Ishikawa (cell line): Measurements from ENCODE around the gene GAPVD1.

Experiments
- CEBPB ChIP-seq: IDR thresholded peaks from 2 replicates; pipeline ENCODE4 v1.6.1; 2012
- CREB1 ChIP-seq: IDR thresholded peaks from 2 replicates; pipeline ENCODE4 v1.6.1; 2012; ENCODE audit warnings: low read depth
- EGR1 ChIP-seq: IDR thresholded peaks from 2 replicates; pipeline ENCODE4 v1.6.1; 2012
- EP300 ChIP-seq: IDR thresholded peaks from 2 replicates; pipeline ENCODE4 v1.6.1; 2012; ENCODE audit warnings: borderline replicate concordance
- FOXM1 ChIP-seq: IDR thresholded peaks from 2 replicates; pipeline ENCODE4 v1.6.1; 2012; ENCODE audit warnings: low read depth, borderline replicate concordance
- NFIC ChIP-seq: IDR thresholded peaks from 2 replicates; pipeline ENCODE4 v1.6.1; 2012
- RAD21 ChIP-seq: IDR thresholded peaks from 2 replicates; pipeline ENCODE4 v1.6.1; 2012; ENCODE audit warnings: low read depth
- TAF1 ChIP-seq: IDR thresholded peaks from 2 replicates; pipeline ENCODE4 v1.6.1; 2012; ENCODE audit warnings: low read depth, mild to moderate bottlenecking
- TCF12 ChIP-seq: IDR thresholded peaks from 2 replicates; pipeline ENCODE4 v1.6.1; 2012; ENCODE audit warnings: low read depth
- TEAD4 ChIP-seq: IDR thresholded peaks from 2 replicates; pipeline ENCODE4 v1.6.1; 2012
- YY1 ChIP-seq: IDR thresholded peaks from 2 replicates; pipeline ENCODE4 v1.6.1; 2012; ENCODE audit warnings: low read depth
- ZBTB7A ChIP-seq: IDR thresholded peaks from 2 replicates; pipeline ENCODE4 v1.6.1; 2012; ENCODE audit warnings: low read depth
- TF ChIP-seq, protein P1 (sequence below): IDR thresholded peaks from 2 replicates; pipeline ENCODE4 v1.6.1; 2012
- TF ChIP-seq, protein P2 (sequence below): IDR thresholded peaks from 2 replicates; pipeline ENCODE4 v1.6.1; 2012
- TF ChIP-seq, protein P3 (sequence below): IDR thresholded peaks from 2 replicates; pipeline ENCODE4 v1.6.1; 2012; ENCODE audit warnings: low read depth, mild to moderate bottlenecking

GAPVD1 gene

DNA sequence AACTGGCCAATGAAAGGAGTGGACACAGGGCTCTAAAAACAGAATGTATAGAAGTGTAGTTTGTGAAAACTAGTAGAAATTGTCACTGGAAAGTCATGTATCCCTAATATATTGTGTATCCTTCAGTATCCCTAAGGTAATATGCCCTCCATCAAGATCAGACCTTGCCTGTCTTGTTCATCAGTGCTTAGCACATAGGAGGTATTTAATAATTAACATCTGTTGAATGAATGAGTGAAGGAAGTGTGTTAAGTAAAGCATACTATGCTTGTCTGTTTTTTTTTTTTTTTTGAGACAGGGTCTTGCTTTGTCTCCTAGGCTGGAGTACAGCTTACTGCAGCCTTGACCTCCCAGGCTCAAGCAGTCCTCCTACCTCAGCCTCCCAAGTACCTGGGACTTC, 15.8 kb downstream of the GAPVD1 start:
- TF ChIP-seq CEBPB, result no peak
- no peak for TF ChIP-seq TEAD4
- TF ChIP-seq, protein P1, sequence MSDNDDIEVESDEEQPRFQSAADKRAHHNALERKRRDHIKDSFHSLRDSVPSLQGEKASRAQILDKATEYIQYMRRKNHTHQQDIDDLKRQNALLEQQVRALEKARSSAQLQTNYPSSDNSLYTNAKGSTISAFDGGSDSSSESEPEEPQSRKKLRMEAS, result no peak
- TF ChIP-seq TCF12, result no peak

DNA sequence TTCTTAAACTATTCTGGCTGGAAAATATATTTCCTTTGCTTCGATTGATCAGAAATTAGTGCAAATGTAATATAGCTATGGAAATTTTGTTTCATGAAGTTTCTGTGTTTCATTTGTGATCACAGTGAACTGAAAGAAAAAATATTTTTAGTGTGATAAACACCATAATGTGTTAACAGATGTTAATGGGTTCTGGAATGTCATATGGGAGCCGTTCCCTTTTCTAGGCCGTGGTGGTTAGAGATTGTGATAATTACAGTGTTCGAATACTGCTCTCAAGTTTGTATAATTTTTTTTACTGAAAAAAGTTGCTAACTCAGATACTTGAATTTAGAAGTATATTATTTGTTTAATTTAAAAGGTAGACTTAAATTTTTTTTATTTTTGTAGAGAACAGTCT, 19.3 kb downstream of the GAPVD1 start:
- TF ChIP-seq, protein P2, sequence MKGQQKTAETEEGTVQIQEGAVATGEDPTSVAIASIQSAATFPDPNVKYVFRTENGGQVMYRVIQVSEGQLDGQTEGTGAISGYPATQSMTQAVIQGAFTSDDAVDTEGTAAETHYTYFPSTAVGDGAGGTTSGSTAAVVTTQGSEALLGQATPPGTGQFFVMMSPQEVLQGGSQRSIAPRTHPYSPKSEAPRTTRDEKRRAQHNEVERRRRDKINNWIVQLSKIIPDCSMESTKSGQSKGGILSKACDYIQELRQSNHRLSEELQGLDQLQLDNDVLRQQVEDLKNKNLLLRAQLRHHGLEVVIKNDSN, result no peak
- no peak for TF ChIP-seq TEAD4

DNA sequence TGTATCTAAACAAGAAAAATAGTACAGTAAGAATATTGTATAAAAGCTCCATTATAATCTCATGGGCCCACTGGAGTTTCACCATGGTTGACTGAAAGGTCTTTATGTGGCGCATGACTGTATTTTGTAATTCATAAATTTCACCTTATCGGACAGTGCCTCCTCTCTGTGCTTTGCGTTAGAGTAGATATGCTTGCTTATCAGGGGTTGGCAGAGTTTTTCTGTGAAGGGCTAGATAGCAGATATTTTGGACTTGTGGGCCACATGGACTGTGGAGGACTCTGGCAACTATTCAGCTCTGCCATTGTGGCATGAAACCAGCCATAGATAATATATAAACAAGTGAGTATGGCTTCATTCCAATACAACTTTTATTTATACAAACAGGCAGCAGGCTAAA, 23.2 kb downstream of the GAPVD1 start:
- TF ChIP-seq ZBTB7A (no peak), FOXM1 (no peak), YY1 (no peak), RAD21 (no peak)
- TF ChIP-seq, protein P3, sequence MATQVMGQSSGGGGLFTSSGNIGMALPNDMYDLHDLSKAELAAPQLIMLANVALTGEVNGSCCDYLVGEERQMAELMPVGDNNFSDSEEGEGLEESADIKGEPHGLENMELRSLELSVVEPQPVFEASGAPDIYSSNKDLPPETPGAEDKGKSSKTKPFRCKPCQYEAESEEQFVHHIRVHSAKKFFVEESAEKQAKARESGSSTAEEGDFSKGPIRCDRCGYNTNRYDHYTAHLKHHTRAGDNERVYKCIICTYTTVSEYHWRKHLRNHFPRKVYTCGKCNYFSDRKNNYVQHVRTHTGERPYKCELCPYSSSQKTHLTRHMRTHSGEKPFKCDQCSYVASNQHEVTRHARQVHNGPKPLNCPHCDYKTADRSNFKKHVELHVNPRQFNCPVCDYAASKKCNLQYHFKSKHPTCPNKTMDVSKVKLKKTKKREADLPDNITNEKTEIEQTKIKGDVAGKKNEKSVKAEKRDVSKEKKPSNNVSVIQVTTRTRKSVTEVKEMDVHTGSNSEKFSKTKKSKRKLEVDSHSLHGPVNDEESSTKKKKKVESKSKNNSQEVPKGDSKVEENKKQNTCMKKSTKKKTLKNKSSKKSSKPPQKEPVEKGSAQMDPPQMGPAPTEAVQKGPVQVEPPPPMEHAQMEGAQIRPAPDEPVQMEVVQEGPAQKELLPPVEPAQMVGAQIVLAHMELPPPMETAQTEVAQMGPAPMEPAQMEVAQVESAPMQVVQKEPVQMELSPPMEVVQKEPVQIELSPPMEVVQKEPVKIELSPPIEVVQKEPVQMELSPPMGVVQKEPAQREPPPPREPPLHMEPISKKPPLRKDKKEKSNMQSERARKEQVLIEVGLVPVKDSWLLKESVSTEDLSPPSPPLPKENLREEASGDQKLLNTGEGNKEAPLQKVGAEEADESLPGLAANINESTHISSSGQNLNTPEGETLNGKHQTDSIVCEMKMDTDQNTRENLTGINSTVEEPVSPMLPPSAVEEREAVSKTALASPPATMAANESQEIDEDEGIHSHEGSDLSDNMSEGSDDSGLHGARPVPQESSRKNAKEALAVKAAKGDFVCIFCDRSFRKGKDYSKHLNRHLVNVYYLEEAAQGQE, result no peak

DNA sequence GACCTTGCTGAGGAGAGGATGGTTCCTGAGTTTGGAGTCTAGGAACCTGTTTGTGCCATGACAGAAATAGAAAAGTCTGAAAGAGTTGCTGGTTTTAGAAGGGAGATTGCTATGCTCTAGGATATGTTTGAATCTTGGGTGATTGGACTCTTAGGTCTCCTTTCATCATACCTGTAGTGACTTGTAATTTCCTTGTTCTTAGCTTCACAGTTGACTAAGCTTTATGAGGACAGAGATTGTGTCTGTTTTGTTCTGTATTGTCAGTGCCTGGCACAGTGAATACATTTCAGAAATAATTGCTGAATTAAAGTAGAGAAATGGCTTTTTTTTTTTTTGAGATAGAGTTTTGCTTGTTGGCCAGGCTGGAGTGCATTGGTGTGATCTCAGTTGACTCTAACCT, 31.5 kb downstream of the GAPVD1 start:
- TF ChIP-seq CEBPB (no peak; the same call in 1 of the 2 replicates), RAD21 (no peak), NFIC (peak; percentile 32; the same call in 1 of the 2 replicates)

DNA sequence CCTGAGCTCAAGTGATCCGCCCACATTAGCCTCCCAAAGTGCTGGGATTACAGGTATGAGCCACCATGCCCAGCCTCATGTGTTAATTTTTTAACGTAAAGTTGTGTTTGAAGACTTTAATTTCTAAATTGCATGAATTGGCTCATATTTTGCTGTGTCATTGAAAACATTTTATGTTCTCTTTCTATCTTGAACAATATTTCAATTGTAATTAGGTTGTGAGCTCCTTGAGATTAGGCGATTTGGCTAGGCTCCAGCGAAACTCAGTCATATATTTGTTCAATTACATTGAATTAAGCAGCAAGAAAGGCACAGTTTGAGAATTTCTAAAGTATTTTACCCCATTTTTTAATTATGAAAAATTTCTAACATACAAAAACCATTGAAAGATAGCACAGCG, 34.0 kb downstream of the GAPVD1 start:
- no peak for TF ChIP-seq YY1
- no peak for TF ChIP-seq TAF1
- TF ChIP-seq, protein P2, result no peak
- no peak for TF ChIP-seq EP300
- no peak for TF ChIP-seq FOXM1
- no peak for TF ChIP-seq TEAD4
- TF ChIP-seq ZBTB7A, result no peak
- TF ChIP-seq CEBPB, result no peak
- TF ChIP-seq CREB1, result no peak
- TF ChIP-seq, protein P3, result no peak
- no peak for TF ChIP-seq EGR1
- TF ChIP-seq NFIC, result no peak
- no peak for TF ChIP-seq TCF12
- TF ChIP-seq RAD21, result no peak
- TF ChIP-seq, protein P1, result no peak

DNA sequence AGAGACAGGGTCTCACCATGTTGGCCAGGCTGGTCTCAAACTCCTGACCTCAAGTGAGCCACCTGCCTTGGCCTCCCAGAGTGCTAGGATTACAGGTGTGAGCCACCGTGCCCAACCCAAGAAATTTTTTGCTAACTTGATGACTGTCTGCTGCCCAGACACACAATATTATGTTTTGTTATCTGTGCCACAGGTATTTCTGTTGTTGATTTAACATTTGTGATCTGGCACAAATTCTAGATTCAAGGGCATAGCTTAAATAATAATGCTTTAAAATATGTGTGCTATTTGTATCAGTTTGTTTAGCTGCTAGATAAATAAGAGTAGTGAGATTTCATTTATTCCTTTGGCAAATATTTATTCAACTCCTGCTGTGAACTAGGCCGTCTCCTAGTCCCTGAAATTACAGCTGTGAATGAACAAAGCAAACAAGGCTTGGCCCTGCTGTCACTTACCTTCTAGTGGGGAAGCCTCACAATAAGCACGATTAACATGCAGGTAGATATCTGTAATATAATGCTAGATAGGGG, 35.3 kb downstream of the GAPVD1 start:
- TF ChIP-seq TEAD4 (0 out of 2 replicates have a peak, but pooled peaks have one; percentile 12), TAF1 (no peak), ZBTB7A (no peak)

DNA sequence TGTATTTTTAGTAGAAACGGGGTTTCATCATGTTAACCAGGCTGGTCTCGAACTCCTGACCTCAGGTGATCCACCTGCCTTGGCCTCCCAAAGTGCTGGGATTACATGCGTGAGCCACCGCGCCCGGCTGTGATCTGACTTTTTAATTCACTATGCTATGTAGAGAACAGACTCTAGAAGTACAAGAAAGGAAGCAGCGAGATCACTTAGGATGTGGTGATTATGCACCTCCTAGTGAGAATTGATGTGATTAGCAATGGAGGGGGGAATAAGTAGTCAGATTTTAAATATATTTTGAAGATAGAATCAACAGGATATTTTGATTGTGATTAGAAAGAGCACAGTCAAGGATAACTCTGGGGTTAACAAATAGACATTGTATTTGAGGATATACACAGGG, 36.3 kb downstream of the GAPVD1 start:
- TF ChIP-seq EP300 (no peak), ZBTB7A (no peak), RAD21 (no peak), FOXM1 (no peak), NFIC (no peak), CREB1 (no peak), CEBPB (no peak), EGR1 (no peak), TCF12 (no peak)

DNA sequence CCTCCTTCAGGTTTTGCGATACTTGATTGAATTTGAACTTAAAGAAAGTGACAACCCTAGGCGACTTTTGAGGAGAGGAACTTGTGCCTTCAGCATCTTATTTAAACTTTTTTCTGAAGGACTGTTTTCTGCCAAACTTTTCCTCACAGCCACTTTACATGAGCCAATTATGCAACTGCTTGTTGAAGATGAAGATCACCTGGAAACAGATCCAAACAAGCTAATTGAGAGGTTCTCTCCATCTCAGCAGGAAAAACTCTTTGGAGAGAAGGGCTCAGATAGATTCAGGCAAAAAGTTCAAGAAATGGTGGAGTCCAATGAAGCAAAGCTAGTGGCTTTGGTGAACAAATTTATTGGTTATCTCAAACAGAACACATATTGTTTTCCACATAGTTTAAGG, 40.6 kb downstream of the GAPVD1 start:
- TF ChIP-seq TCF12, result no peak
- TF ChIP-seq CREB1, result no peak
- TF ChIP-seq EGR1, result no peak
- no peak for TF ChIP-seq TEAD4
- no peak for TF ChIP-seq CEBPB
- no peak for TF ChIP-seq TAF1
- TF ChIP-seq ZBTB7A, result no peak
- no peak for TF ChIP-seq NFIC
- TF ChIP-seq, protein P1, result no peak
- TF ChIP-seq, protein P2, result no peak
- no peak for TF ChIP-seq YY1
- TF ChIP-seq EP300, result no peak
- TF ChIP-seq, protein P3, result no peak
- TF ChIP-seq RAD21, result no peak
- TF ChIP-seq FOXM1, result no peak
